LNCAP (cell line): ENCODE results near the gene DDX10.

Source experiments
- CTCF ChIP-seq: fragments of 450-650 bp; IDR thresholded peaks from 2 replicates; pipeline ENCODE4 v1.5.1; 2017; ENCODE audit warnings: mild to moderate bottlenecking

The DDX10 gene

DNA sequence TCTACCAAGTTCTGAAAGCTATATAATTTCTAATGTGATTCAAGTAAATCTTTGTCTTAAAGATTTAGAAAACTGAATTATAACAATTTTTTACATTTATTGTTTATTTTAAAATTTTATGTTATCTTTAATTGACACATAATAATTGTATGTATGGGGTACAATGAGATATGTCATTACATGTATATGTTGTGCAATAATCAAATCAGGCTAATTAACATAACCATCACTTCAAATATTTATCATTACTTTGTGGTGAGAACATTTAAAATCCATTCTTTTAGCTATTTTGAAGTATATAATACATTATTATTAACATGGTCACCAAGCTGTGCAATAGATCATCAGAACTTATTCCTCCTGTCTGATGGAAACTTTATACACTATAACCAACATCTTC, 181.1 kb downstream of the DDX10 start:
- TF ChIP-seq CTCF, result no peak

- no peak for TF ChIP-seq CTCF
Measured at GRCh38 chr11:108847298-108847990, 182.6 kb downstream of the DDX10 start.

GRCh38 chr11:108851781-108852180, 186.9 kb downstream of the DDX10 start:
- no peak for TF ChIP-seq CTCF

GRCh38 chr11:108852701-108853100, 187.8 kb downstream of the DDX10 start:
- TF ChIP-seq CTCF, result no peak

DNA sequence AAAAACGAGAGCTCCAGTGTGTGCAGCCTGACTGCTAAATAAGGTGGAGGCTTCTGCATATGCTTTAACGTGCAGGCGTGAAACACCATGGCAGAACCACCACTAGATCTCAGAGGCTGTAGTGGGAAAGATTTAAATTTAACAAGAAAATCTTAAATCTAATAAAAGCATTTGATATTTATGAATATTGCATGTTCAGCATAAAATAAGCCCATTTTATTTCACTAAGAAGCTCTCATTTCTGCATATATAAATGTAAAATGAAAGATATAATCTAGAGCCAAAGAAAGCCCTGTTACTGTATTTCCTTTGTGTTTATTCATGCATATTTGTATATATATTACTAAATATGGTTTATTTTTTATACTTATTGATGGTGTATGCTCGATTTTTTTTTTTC, 188.3 kb downstream of the DDX10 start:
- no peak for TF ChIP-seq CTCF

DNA sequence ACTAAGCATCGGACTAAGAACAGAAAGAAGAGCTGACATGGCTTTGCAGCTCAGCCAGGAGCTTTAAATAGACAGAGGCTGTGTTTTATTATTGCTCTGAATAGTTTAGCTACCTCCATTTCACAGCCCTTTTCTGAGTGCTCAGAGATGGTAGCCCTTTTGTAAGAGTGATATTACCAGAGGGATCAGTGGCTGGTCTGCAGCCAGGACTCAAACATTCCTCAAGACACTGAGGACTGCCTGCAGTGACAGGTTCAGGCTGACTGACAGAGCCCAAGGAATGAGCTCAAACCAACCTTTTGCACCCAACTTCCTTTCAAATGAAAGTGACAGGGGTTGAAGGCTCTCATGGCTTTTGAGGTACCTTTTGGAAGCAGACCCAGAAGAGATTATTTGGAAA, 189.0 kb downstream of the DDX10 start:
- no peak for TF ChIP-seq CTCF

DNA sequence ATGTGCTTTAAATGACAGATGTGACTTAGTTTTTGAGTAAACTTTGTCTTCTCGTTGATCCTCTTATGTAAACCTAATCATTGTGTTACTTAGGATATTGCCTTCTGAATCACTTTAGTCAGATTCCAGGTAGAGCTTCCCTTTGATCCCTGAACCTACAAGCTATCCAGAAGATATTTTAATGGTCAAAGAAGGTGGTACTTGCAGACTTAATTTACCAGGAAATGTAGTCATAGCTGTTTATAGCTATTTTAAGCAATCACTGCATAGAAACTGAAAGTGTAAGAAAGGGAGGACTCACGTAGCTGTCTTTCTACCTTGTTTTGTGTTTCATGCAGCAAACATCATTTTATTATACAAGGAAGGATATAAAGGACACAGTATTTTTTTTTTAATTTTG, 189.5 kb downstream of the DDX10 start:
- TF ChIP-seq CTCF, result no peak

DNA sequence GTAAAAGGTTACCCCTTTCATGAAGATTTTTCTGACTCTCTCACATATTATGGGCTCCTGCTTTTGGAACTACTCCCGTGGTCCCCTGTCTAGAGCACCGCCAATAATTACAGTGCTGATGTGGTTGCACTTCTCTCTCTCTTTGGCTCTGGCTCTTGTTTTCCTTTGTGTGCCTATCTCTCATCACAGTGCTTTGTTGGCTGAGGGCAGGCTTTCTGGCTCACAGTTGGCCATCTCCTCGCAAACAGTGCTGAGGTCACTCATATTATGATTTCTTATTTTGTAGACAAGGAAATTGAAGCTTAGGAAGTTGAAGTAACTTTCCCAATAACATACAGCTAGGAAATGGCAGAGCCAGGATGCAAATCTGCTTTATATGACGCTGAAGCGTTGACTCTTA, 192.5 kb downstream of the DDX10 start:
- no peak for TF ChIP-seq CTCF
